SK-N-SH (cell line): ENCODE measurements around the gene GLI2.

Source experiments
- EP300 ChIP-seq, 2 experiments: IDR thresholded peaks; 2 replicates each; pipeline versions ENCODE4 v1.4.0 to v1.6.1; 2012; ENCODE audit warnings: borderline replicate concordance in 1 of 2, low read depth in 1 of 2, low read length in 1 of 2
- JUND ChIP-seq: IDR thresholded peaks from 2 replicates; pipeline ENCODE4 v1.4.0; 2012
- TF ChIP-seq, protein P1 (sequence below): fragments of 200-600 bp; sonication (generic); IDR thresholded peaks from 2 replicates; pipeline ENCODE4 v1.6.1; 2017; ENCODE audit warnings: antibody characterized with exemption, mild to moderate bottlenecking, moderate library complexity

GRCh38 chr2:120722246-120722567 is 13.5 kb upstream of the GLI2 start:
- TF ChIP-seq, protein P1, sequence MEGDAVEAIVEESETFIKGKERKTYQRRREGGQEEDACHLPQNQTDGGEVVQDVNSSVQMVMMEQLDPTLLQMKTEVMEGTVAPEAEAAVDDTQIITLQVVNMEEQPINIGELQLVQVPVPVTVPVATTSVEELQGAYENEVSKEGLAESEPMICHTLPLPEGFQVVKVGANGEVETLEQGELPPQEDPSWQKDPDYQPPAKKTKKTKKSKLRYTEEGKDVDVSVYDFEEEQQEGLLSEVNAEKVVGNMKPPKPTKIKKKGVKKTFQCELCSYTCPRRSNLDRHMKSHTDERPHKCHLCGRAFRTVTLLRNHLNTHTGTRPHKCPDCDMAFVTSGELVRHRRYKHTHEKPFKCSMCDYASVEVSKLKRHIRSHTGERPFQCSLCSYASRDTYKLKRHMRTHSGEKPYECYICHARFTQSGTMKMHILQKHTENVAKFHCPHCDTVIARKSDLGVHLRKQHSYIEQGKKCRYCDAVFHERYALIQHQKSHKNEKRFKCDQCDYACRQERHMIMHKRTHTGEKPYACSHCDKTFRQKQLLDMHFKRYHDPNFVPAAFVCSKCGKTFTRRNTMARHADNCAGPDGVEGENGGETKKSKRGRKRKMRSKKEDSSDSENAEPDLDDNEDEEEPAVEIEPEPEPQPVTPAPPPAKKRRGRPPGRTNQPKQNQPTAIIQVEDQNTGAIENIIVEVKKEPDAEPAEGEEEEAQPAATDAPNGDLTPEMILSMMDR: no peak
- no peak for TF ChIP-seq EP300 (IDR thresholded peaks at IDR 0.05; ENCODE audit: borderline replicate concordance in 1 of 2, low read depth in 1 of 2, low read length in 1 of 2)
- TF ChIP-seq JUND: no peak
